Liver (tissue), 3 donors: ENCODE data around the gene RNF135.

Experiments used
- FOXA2 ChIP-seq: IDR thresholded peaks from 2 replicates; pipeline ENCODE4 v1.6.1; 2016; ENCODE audit warnings: antibody characterized with exemption
- RAD21 ChIP-seq, 2 donors: IDR thresholded peaks; 2 replicates each; pipeline ENCODE4 v1.6.1; 2016; ENCODE audit warnings: antibody characterized with exemption in 2 of 2, mild to moderate bottlenecking in 2 of 2
- TAF1 ChIP-seq: conservative IDR thresholded peaks from 2 replicates; pipeline ENCODE4 v1.6.1; 2016; ENCODE audit warnings: antibody characterized with exemption, mild to moderate bottlenecking
- TF ChIP-seq, protein P1 (sequence below): fragments of 150-350 bp; IDR thresholded peaks from 2 replicates; pipeline ENCODE4 v1.5.1; 2017; ENCODE audit warnings: improper control_type of control experiment, low read depth, low read length; ENCODE audit not compliant: missing input control
- TF ChIP-seq, protein P2 (sequence below): IDR thresholded peaks from 2 replicates; pipeline ENCODE4 v1.6.1; 2016; ENCODE audit warnings: antibody characterized with exemption
- TF ChIP-seq, protein P3 (sequence below): IDR thresholded peaks from 2 replicates; pipeline ENCODE4 v1.6.1; 2016; ENCODE audit warnings: antibody characterized with exemption
- TF ChIP-seq, protein P4 (sequence below): IDR thresholded peaks from 2 replicates; pipeline ENCODE4 v1.6.1; 2016; ENCODE audit warnings: antibody characterized with exemption, mild to moderate bottlenecking
- donor health status: healthy.
- donor health status: healthy.

DNA sequence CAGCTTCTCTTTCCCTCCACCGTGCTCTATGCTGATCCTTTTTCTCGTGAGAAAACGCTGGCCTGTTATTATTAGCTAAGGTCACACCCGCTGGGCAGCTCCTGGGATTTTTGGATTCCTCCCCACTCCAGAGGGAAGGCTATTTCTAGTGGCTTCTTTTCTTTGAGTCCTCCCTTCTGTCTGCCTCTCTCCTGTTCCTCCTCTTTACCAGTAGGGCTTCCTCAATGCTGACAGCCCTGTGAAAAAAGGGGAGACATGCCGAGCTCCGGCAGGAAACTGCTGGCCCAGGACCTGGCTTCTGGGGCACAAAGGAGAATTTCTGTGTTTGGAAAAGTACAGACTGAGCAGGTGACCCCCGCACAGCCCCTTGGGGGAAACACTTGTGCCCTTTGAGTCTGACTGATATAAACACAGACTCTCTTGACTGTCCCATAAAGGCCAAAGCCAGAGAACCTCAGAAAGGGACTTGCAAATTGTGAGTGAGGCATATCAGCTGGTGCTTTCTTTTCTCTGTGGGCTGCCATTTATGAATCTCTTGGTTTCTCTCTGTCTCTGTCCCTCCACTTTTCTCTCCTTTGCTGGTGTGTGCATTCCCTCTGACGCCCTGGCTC, 14.0 kb upstream of the RNF135 start:
- TF ChIP-seq, protein P1, sequence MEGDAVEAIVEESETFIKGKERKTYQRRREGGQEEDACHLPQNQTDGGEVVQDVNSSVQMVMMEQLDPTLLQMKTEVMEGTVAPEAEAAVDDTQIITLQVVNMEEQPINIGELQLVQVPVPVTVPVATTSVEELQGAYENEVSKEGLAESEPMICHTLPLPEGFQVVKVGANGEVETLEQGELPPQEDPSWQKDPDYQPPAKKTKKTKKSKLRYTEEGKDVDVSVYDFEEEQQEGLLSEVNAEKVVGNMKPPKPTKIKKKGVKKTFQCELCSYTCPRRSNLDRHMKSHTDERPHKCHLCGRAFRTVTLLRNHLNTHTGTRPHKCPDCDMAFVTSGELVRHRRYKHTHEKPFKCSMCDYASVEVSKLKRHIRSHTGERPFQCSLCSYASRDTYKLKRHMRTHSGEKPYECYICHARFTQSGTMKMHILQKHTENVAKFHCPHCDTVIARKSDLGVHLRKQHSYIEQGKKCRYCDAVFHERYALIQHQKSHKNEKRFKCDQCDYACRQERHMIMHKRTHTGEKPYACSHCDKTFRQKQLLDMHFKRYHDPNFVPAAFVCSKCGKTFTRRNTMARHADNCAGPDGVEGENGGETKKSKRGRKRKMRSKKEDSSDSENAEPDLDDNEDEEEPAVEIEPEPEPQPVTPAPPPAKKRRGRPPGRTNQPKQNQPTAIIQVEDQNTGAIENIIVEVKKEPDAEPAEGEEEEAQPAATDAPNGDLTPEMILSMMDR = no peak
- TF ChIP-seq TAF1 = no peak
- no peak for TF ChIP-seq RAD21 (IDR thresholded peaks at IDR 0.05)
- TF ChIP-seq, protein P2, sequence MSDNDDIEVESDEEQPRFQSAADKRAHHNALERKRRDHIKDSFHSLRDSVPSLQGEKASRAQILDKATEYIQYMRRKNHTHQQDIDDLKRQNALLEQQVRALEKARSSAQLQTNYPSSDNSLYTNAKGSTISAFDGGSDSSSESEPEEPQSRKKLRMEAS = no peak
- no peak for TF ChIP-seq FOXA2
- TF ChIP-seq, protein P3, sequence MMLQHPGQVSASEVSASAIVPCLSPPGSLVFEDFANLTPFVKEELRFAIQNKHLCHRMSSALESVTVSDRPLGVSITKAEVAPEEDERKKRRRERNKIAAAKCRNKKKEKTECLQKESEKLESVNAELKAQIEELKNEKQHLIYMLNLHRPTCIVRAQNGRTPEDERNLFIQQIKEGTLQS = no peak
- TF ChIP-seq, protein P4, sequence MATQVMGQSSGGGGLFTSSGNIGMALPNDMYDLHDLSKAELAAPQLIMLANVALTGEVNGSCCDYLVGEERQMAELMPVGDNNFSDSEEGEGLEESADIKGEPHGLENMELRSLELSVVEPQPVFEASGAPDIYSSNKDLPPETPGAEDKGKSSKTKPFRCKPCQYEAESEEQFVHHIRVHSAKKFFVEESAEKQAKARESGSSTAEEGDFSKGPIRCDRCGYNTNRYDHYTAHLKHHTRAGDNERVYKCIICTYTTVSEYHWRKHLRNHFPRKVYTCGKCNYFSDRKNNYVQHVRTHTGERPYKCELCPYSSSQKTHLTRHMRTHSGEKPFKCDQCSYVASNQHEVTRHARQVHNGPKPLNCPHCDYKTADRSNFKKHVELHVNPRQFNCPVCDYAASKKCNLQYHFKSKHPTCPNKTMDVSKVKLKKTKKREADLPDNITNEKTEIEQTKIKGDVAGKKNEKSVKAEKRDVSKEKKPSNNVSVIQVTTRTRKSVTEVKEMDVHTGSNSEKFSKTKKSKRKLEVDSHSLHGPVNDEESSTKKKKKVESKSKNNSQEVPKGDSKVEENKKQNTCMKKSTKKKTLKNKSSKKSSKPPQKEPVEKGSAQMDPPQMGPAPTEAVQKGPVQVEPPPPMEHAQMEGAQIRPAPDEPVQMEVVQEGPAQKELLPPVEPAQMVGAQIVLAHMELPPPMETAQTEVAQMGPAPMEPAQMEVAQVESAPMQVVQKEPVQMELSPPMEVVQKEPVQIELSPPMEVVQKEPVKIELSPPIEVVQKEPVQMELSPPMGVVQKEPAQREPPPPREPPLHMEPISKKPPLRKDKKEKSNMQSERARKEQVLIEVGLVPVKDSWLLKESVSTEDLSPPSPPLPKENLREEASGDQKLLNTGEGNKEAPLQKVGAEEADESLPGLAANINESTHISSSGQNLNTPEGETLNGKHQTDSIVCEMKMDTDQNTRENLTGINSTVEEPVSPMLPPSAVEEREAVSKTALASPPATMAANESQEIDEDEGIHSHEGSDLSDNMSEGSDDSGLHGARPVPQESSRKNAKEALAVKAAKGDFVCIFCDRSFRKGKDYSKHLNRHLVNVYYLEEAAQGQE = no peak
